H1 (cell line): ENCODE results near the gene DYNAP. TPM values are rescaled to one million over a fixed set of nuclear protein-coding genes. Genes with fewer than 3 reads are reported as not detected.

Experiments
- CTCF ChIA-PET: fragments of 300-600 bp; sonication (Branson Sonifier 250); formaldehyde crosslinking; loops from one replicate; lab custom pipeline; 2021; ENCODE audit not compliant: partially characterized antibody; lab: Charles Lee
- POLR2A ChIA-PET: fragments of 300-600 bp; sonication (Branson Sonifier 250); formaldehyde crosslinking; loops from one replicate; lab custom pipeline; 2021; ENCODE audit warnings: inconsistent platforms; ENCODE audit not compliant: partially characterized antibody; lab: Charles Lee
- DNase-seq, 2 experiments: peaks; one replicate each; pipeline versions ENCODE4 v3.0.0 to v3.0.0-alpha.2; 2010 to 2022; ENCODE audit warnings: low spot score in 2 of 2, low read depth in 1 of 2, mixed read lengths in 1 of 2
- FAIRE-seq: peaks from 2 replicates; lab custom pipeline; 2011; peaks lifted over from hg19 to GRCh38; lab: Jason Lieb, UNC
- H2AFZ ChIP-seq: 2 replicates; pipeline ENCODE4 v1.8.1; 2012; ENCODE audit warnings: low read length, inconsistent platforms
- H2AK5ac ChIP-seq: 2 replicates; pipeline ENCODE4 v1.6.1; 2013; ENCODE audit warnings: low read depth, low read length
- H2BK120ac ChIP-seq: replicated peaks from 2 replicates; pipeline ENCODE3; 2013; ENCODE audit warnings: low read depth, low read length, inconsistent platforms
- H2BK12ac ChIP-seq: 2 replicates; pipeline ENCODE4 v1.6.1; 2013; ENCODE audit warnings: low read depth, low read length
- H2BK15ac ChIP-seq: 2 replicates; pipeline ENCODE4 v1.6.1; 2013; ENCODE audit warnings: low read length
- H2BK20ac ChIP-seq: 2 replicates; pipeline ENCODE4 v1.6.1; 2013; ENCODE audit warnings: low read length
- H2BK5ac ChIP-seq: 2 replicates; pipeline ENCODE4 v1.6.1; 2013; ENCODE audit warnings: low read depth, low read length
- H3K14ac ChIP-seq: 2 replicates; pipeline ENCODE4 v1.6.1; 2013; ENCODE audit warnings: inconsistent platforms; ENCODE audit not compliant: insufficient read length
- H3K18ac ChIP-seq: 2 replicates; pipeline ENCODE4 v1.6.1; 2013; ENCODE audit warnings: low read length; ENCODE audit errors: extremely low read depth
- H3K23ac ChIP-seq: 2 replicates; pipeline ENCODE4 v1.6.1; 2013; ENCODE audit warnings: inconsistent platforms; ENCODE audit not compliant: insufficient read length
- H3K23me2 ChIP-seq: 2 replicates; pipeline ENCODE4 v1.6.1; 2013; ENCODE audit warnings: low read depth, low read length
- H3K27ac ChIP-seq: 2 replicates; pipeline ENCODE4 v1.6.1; 2011; ENCODE audit warnings: low read depth, low read length, inconsistent platforms
- H3K27me3 ChIP-seq, 4 experiments: replicated peaks in 1 of 4; 1 replicate in 1 of 4; 2 replicates in 3 of 4; pipeline versions ENCODE4 v1.6.1 to v1.8.1; 2011 to 2013; ENCODE audit warnings: low read length in 3 of 4, mild to moderate bottlenecking in 3 of 4, inconsistent platforms in 2 of 4, mixed read lengths in 2 of 4, moderate library complexity in 1 of 4; ENCODE audit not compliant: control insufficient read depth in 3 of 4, insufficient read depth in 3 of 4; ENCODE audit errors: extremely low read depth in 1 of 4
- H3K36me3 ChIP-seq, 4 experiments: 2 replicates each; pipeline versions ENCODE4 v1.6.1 to v1.8.1; 2011 to 2013; ENCODE audit warnings: mild to moderate bottlenecking in 4 of 4, low read length in 3 of 4, moderate library complexity in 2 of 4, control low read depth in 1 of 4, inconsistent platforms in 1 of 4; ENCODE audit not compliant: insufficient read depth in 4 of 4, control insufficient read depth in 2 of 4
- H3K4ac ChIP-seq: replicated peaks from 2 replicates; pipeline ENCODE3; 2013; ENCODE audit warnings: low read length, low read depth, mixed read lengths, inconsistent platforms; ENCODE audit not compliant: insufficient read length
- H3K4me1 ChIP-seq, 4 experiments: replicated peaks in 1 of 4; 1 replicate in 1 of 4; 2 replicates in 3 of 4; pipeline versions ENCODE4 v1.6.1 to v1.8.1; 2011 to 2013; ENCODE audit warnings: low read length in 3 of 4, inconsistent platforms in 2 of 4, mixed read lengths in 1 of 4; ENCODE audit not compliant: insufficient read depth in 4 of 4, control insufficient read depth in 3 of 4
- H3K4me2 ChIP-seq, 2 experiments: 2 replicates each; pipeline versions ENCODE4 v1.6.1 to v1.8.1; 2011 to 2013; ENCODE audit warnings: low read depth in 2 of 2, low read length in 2 of 2, control low read depth in 1 of 2, inconsistent platforms in 1 of 2, mild to moderate bottlenecking in 1 of 2; ENCODE audit not compliant: insufficient read depth in 1 of 2
- H3K4me3 ChIP-seq, 4 experiments: fragments of 200-600, 300-600 bp in 1 of 4; sonication (generic), shearing (Covaris generic), sonication (Bioruptor Twin) in 1 of 4; 2 replicates each; pipeline versions ENCODE4 v1.5.1 to v1.8.1; 2011 to 2016; ENCODE audit warnings: low read length in 4 of 4, low read depth in 3 of 4, control low read depth in 2 of 4, inconsistent platforms in 2 of 4, mild to moderate bottlenecking in 2 of 4, mixed read lengths in 1 of 4, moderate library complexity in 1 of 4; ENCODE audit not compliant: insufficient read depth in 2 of 4; ENCODE audit errors: extremely low read depth in 1 of 4
- H3K56ac ChIP-seq: replicated peaks from 2 replicates; pipeline ENCODE3; 2013; ENCODE audit warnings: low read depth, mild to moderate bottlenecking, mixed read lengths, low read length, inconsistent platforms; ENCODE audit not compliant: insufficient read length
- H3K79me1 ChIP-seq: 2 replicates; pipeline ENCODE4 v1.6.1; 2013; ENCODE audit warnings: low read depth, low read length, control low read depth
- H3K79me2 ChIP-seq, 2 experiments: 2 replicates each; pipeline versions ENCODE4 v1.6.1 to v1.8.1; 2012 to 2013; ENCODE audit warnings: low read length in 2 of 2, mild to moderate bottlenecking in 2 of 2, inconsistent platforms in 1 of 2; ENCODE audit not compliant: insufficient read depth in 2 of 2, control insufficient read depth in 1 of 2
- H3K9ac ChIP-seq, 4 experiments: replicated peaks in 1 of 4; 1 replicate in 1 of 4; 2 replicates in 3 of 4; pipeline versions ENCODE4 v1.6.1 to v1.8.1; 2011 to 2013; ENCODE audit warnings: low read depth in 3 of 4, low read length in 3 of 4, control low read depth in 2 of 4, mild to moderate bottlenecking in 2 of 4, moderate library complexity in 2 of 4, inconsistent platforms in 1 of 4; ENCODE audit errors: extremely low read depth in 1 of 4
- H3K9me3 ChIP-seq, 2 experiments: 2 replicates each; pipeline versions ENCODE4 v1.6.1 to v1.8.1; 2012 to 2013; ENCODE audit warnings: mild to moderate bottlenecking in 2 of 2, moderate library complexity in 2 of 2, control low read depth in 1 of 2, inconsistent platforms in 1 of 2, low read depth in 1 of 2, low read length in 1 of 2, mixed read lengths in 1 of 2; ENCODE audit not compliant: insufficient read depth in 2 of 2
- H4K20me1 ChIP-seq, 2 experiments: replicated peaks in 1 of 2; 2 replicates each; pipeline versions ENCODE3 to v1.8.1; 2011 to 2013; ENCODE audit warnings: inconsistent platforms in 2 of 2, low read length in 2 of 2, mild to moderate bottlenecking in 1 of 2; ENCODE audit not compliant: insufficient read depth in 2 of 2, control insufficient read depth in 1 of 2
- H4K5ac ChIP-seq: 2 replicates; pipeline ENCODE4 v1.6.1; 2013; ENCODE audit warnings: low read length, low read depth, mixed read lengths, inconsistent platforms; ENCODE audit not compliant: insufficient read length
- H4K8ac ChIP-seq: 2 replicates; pipeline ENCODE4 v1.8.0; 2013; ENCODE audit warnings: mild to moderate bottlenecking, moderate library complexity, low read length, inconsistent platforms; ENCODE audit not compliant: insufficient read depth; ENCODE audit errors: extremely low read depth
- H4K91ac ChIP-seq: replicated peaks from 2 replicates; pipeline ENCODE3; 2013; ENCODE audit warnings: low read length, mixed read lengths, inconsistent platforms; ENCODE audit not compliant: insufficient read length
- KDM5A ChIP-seq: fragments of 200-600 bp; IDR thresholded peaks from 2 replicates; pipeline ENCODE4 v1.7.1; 2012; ENCODE audit warnings: mild to moderate bottlenecking, low read length, inconsistent platforms, mixed read lengths
- TAF7 ChIP-seq: optimal IDR thresholded peaks from 2 replicates; pipeline ENCODE3; 2011; ENCODE audit warnings: low read depth, mild to moderate bottlenecking, inconsistent platforms, low read length, moderate library complexity, borderline replicate concordance
- WGBS, 2 experiments: shearing (Covaris generic) in 1 of 2; methylation state at CpG; one replicate each; pipeline versions ENCODE4 v1.1.6 to v1.1.7; 2013 to 2015; ENCODE audit warnings: low lambda C conversion rate in 2 of 2, mixed read lengths in 2 of 2, inconsistent platforms in 1 of 2, low coverage in 1 of 2, missing lambda C conversion rate in 1 of 2; ENCODE audit not compliant: insufficient replicate concordance in 2 of 2, insufficient coverage in 1 of 2, insufficient read length in 1 of 2; ENCODE audit errors: extremely low coverage in 1 of 2, missing lambda C conversion rate in 1 of 2; 5-methylcytosine and 5-hydroxymethylcytosine counted together
- polyA plus RNA-seq, 7 experiments: library from polyadenylated mRNA; depleted of rRNA in 3 of 7; stranded (reverse) in 5 of 7; unstranded in 2 of 7; fragments of >200 nt in 5 of 7; fragments of 200-250 nt in 2 of 7; gene quantifications; 1 replicate in 5 of 7; 2 replicates in 1 of 7; 4 replicates in 1 of 7; pipeline versions ENCODE4 v1.2.1 to v1.2.3, GENCODE V29; 2011 to 2013; ENCODE audit warnings: missing spikeins in 2 of 7, mixed read lengths in 2 of 7
- total RNA-seq: library from RNA; stranded (reverse); fragmentation: NEBNext Ultra II Directional; extraction: Animal tissue kit (Norgen Biotek cat#: 25700); gene quantifications from 2 replicates; pipeline ENCODE4 v1.2.1, GENCODE V29; 2021

The DYNAP gene
- total and polyA plus RNA-seq, 2 of the 8 experiments (the other 6 are each of a cell fraction or from before 2014, with no cell fraction given), result 0.22 to 1.5 TPM

DNA sequence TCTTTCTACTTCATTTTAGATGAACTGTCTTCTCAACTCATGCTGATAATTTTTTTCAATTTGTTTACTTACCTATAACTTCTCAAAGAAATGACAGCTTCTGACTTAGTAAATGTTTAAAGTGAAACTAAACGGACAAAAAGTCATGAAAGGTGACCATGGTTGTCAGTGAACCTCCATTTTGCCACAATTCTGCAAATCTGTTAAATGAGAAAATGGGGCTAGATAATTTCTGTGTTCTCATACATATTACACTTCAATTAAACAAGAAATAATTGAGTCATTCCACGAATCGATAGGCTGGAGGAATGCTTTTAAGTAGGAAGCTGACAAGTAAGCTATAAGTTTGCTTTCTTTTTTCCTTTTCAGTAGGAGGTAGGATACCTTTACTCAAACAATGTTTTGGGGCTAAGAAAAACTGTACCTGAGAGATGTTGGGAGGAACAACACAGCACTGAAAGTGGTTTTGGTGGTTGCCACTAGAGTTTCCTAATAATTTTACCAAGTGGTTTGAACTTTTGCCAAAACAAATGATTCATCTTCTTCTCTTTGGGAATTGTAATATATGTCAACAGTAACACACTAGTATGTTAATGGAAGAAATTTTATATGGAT is 17.1 kb downstream of the DYNAP start:
- H3K4me1 ChIP-seq, result peaks cover 2 to 17% (median 16%) of the 10 kb centered on the region in 4 experiments; a peak in 5 of 7 replicates
- H3K27me3 ChIP-seq, result no peaks in the 10 kb centered on the region
- H3K79me2 ChIP-seq, result no peaks in the 10 kb centered on the region
- no peak overlapping the region for H4K91ac ChIP-seq
- DNase-seq, result no peak
- no peak overlapping the region for H4K8ac ChIP-seq
- H2AFZ ChIP-seq, result no peak overlapping the region
- no peak overlapping the region for H3K56ac ChIP-seq
- H3K23ac ChIP-seq, result no peak overlapping the region
- peak overlapping the region; percentile 3; the same call in 1 of the 2 replicates for H2BK20ac ChIP-seq
- peak overlapping the region; percentile 82; the same call in 1 of the 2 replicates for H3K27ac ChIP-seq
- POLR2A ChIA-PET, result no interaction called here
- H2BK5ac ChIP-seq, result peak overlapping the region; percentile 99
- H3K4me3 ChIP-seq, result peak overlapping the region in 1 of 4 experiments; percentile 31; a peak in 1 of 8 replicates
- H3K9ac ChIP-seq, result no peak overlapping the region
- H3K79me1 ChIP-seq, result no peaks in the 10 kb centered on the region
- H2BK12ac ChIP-seq, result peak overlapping the region; percentile 85; the same call in 1 of the 2 replicates
- H3K9me3 ChIP-seq, result no peaks in the 10 kb centered on the region; a peak in 1 of 4 replicates
- peak; percentile 13 for TF ChIP-seq TAF7
- TF ChIP-seq KDM5A, result no peak
- H3K4me2 ChIP-seq, result peak overlapping the region; percentile 52 to 61
- WGBS, 2 experiments, result 60% methylated on average over 3 of the region's 3 CpGs; no CpG with 5 or more reads in 1 of the 2 experiments
- no peaks in the 10 kb centered on the region; the same call in 1 of the 2 replicates for H3K23me2 ChIP-seq
- CTCF ChIA-PET, result interaction anchor here (1.9 kb wide), 1 partner anchor 48 kb away, joined by 9 read pairs; no protein-coding TSS in a partner anchor
- FAIRE-seq, result no peak
- no peak overlapping the region; the same call in 1 of the 2 replicates for H3K18ac ChIP-seq
- H3K4ac ChIP-seq, result no peak overlapping the region
- no peak overlapping the region for H3K14ac ChIP-seq
- no peak overlapping the region for H2BK15ac ChIP-seq
- H2BK120ac ChIP-seq, result peak overlapping the region; percentile 97
- no peak overlapping the region for H2AK5ac ChIP-seq
- peak overlapping the region; percentile 92 for H4K5ac ChIP-seq
- H3K36me3 ChIP-seq, result no peaks in the 10 kb centered on the region
- H4K20me1 ChIP-seq, result no peaks in the 10 kb centered on the region
